ENCODE measurements around the gene TSPY10. TPM values are rescaled to one million over a fixed set of nuclear protein-coding genes. Genes with fewer than 3 reads are reported as not detected.
"Not testable (repeated sequence)": the region's sequence is repeated elsewhere in the genome, so short reads cannot be mapped to it uniquely, and the experiment has no call there.

Gene TSPY10, protein sequence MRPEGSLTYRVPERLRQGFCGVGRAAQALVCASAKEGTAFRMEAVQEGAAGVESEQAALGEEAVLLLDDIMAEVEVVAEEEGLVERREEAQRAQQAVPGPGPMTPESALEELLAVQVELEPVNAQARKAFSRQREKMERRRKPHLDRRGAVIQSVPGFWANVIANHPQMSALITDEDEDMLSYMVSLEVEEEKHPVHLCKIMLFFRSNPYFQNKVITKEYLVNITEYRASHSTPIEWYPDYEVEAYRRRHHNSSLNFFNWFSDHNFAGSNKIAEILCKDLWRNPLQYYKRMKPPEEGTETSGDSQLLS
- total RNA-seq, result not detected

DNA sequence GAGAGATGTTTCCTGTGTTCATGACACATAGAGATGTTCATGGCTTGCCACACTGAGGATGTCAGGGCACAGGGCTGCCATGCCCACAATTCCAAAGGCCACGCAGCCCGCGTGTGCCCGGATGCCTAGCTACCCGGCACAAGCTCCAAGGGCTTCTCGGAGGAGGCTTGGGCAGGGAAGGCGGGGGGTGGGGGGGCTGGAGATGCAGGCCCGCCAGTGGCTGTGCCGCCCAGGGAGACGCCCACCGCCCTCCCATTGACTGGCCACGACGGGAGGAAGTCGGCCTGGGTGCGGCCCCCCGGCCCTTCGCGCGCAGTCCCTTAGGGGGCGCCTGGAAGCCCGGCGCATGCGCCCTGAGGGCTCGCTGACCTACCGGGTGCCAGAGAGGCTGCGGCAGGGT lies at the start of gene TSPY10:
Gene TSPY10, plus strand, starts transcription at position 301 of the 400 bp plus-strand sequence. Its CDS starts 46 bp downstream, at position 347.
- DNase-seq (ENCODE audit: low spot score in 2 of 2); FAIRE-seq: not testable (repeated sequence)

DNA sequence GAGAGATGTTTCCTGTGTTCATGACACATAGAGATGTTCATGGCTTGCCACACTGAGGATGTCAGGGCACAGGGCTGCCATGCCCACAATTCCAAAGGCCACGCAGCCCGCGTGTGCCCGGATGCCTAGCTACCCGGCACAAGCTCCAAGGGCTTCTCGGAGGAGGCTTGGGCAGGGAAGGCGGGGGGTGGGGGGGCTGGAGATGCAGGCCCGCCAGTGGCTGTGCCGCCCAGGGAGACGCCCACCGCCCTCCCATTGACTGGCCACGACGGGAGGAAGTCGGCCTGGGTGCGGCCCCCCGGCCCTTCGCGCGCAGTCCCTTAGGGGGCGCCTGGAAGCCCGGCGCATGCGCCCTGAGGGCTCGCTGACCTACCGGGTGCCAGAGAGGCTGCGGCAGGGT lies 40.7 kb upstream of the TSPY10 start, which contains the start of gene TSPY9:
Gene TSPY9, plus strand, starts transcription at position 301 of the 400 bp plus-strand sequence. Its CDS starts 46 bp downstream, at position 347.
- not testable (repeated sequence) for DNase-seq (ENCODE audit: low spot score in 2 of 2); FAIRE-seq

DNA sequence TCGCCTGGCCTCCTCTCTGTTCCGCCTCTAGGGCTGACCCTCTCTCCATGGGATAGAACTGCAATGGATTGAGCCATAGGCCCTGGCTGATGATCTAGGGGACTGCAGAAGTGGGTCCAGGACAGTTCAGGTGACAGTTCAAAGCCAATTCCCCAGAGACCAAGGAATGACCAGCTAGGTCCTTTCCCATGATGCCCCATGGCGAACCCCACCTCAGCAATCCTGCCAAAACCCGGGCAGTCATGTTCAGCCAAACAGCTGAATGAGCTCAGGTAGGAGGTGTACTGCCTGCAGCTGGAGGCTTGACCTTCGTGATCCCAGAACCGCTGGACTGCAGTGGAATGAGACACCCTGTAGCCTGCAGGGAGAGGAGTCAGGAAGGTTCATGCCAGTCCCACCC lies 23.3 kb upstream of the TSPY10 start:
- DNase-seq (ENCODE audit: low spot score in 2 of 2); FAIRE-seq: not testable (repeated sequence)

DNA sequence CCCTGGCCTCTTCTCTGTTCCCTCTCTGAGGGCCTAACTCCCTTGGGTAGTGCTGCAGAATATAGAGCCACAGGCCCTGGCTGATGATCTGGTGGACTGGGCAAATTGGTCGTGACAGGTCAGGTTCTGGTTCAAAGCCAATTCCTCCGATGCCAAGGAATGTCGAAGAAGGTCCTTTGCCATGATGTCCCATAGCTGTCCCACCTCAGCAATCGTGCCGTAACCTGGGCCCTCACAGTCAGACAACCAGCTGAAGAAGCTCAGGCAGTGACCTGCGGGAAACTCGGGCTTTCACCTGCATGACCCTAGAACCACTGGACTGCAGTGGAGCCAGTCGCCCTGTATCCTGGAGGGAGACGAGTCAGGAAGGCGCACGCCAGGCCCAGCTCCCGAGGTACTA lies 11.4 kb upstream of the TSPY10 start:
- not testable (repeated sequence) for DNase-seq (ENCODE audit: low spot score in 2 of 2); FAIRE-seq

Other genes starting within 250 kb of the TSPY10 start
- gene TSPY4, start 190.4 kb upstream of the TSPY10 start, total RNA-seq, result not detected
- not detected for gene TSPY8, start 170.1 kb upstream of the TSPY10 start, total RNA-seq
- gene TSPY3, start 129.5 kb upstream of the TSPY10 start, total RNA-seq, result not detected
- gene TSPY1, start 60.9 kb upstream of the TSPY10 start, total RNA-seq, result not detected
- not detected for gene TSPY9, start 40.6 kb upstream of the TSPY10 start, total RNA-seq

Data from frontal cortex (tissue), 4 donors.